ES-I3 (cell line): ENCODE results near the gene PPP4R4.
"Not testable (repeated sequence)": the region's sequence is repeated elsewhere in the genome, so short reads cannot be mapped to it uniquely, and the experiment has no call there.

ENCODE experiments used
- H3K36me3 ChIP-seq: 2 replicates; pipeline ENCODE4 v1.6.1; 2013; ENCODE audit warnings: mild to moderate bottlenecking, low read length, control low read depth, moderate library complexity; ENCODE audit not compliant: insufficient read depth
- H3K4me1 ChIP-seq: 2 replicates; pipeline ENCODE4 v1.6.1; 2013; ENCODE audit warnings: mild to moderate bottlenecking, control low read depth, low read length; ENCODE audit not compliant: insufficient read depth
- H3K9ac ChIP-seq: 2 replicates; pipeline ENCODE4 v1.6.1; 2013; ENCODE audit warnings: low read depth, mild to moderate bottlenecking, low read length, moderate library complexity
- H3K9me3 ChIP-seq: 2 replicates; pipeline ENCODE4 v1.6.1; 2013; ENCODE audit warnings: mild to moderate bottlenecking, low read length, moderate library complexity; ENCODE audit not compliant: control insufficient read depth, insufficient read depth

Gene PPP4R4

GRCh38 chr14:94176808-94177207, 2.7 kb downstream of the PPP4R4 start:
- Histone ChIP-seq H3K9me3 (no peaks in the 10 kb centered on the region), H3K36me3 (no peaks in the 10 kb centered on the region), H3K4me1 (peaks cover 5% of the 10 kb centered on the region; the same call in 1 of the 2 replicates), H3K9ac (no peak overlapping the region)

- Histone ChIP-seq H3K9ac (no peak overlapping the region), H3K9me3 (no peaks in the 10 kb centered on the region), H3K4me1 (peaks cover 5% of the 10 kb centered on the region; the same call in 1 of the 2 replicates), H3K36me3 (no peaks in the 10 kb centered on the region)
These were observed 3.7 kb downstream of the PPP4R4 start for GRCh38 chr14:94177806-94178205.

- Histone ChIP-seq H3K36me3 (no peaks in the 10 kb centered on the region), H3K9ac (no peak overlapping the region), H3K9me3 (no peaks in the 10 kb centered on the region), H3K4me1 (peaks cover 5% of the 10 kb centered on the region; the same call in 1 of the 2 replicates)
These were observed 5.1 kb downstream of the PPP4R4 start for GRCh38 chr14:94179244-94179643.

GRCh38 chr14:94180655-94181271, 6.6 kb downstream of the PPP4R4 start:
- no peaks in the 10 kb centered on the region for H3K36me3 ChIP-seq
- H3K9ac ChIP-seq = no peak overlapping the region
- no peaks in the 10 kb centered on the region for H3K9me3 ChIP-seq
- peaks cover 5% of the 10 kb centered on the region; the same call in 1 of the 2 replicates for H3K4me1 ChIP-seq

GRCh38 chr14:94181835-94182234, 7.7 kb downstream of the PPP4R4 start:
- Histone ChIP-seq H3K4me1 (no peaks in the 10 kb centered on the region; the same call in 1 of the 2 replicates), H3K36me3 (no peaks in the 10 kb centered on the region), H3K9ac (no peak overlapping the region), H3K9me3 (no peaks in the 10 kb centered on the region)

- no peak overlapping the region for H3K9ac ChIP-seq
- H3K36me3 ChIP-seq = no peaks in the 10 kb centered on the region
- H3K4me1 ChIP-seq = peaks cover 14% of the 10 kb centered on the region; the same call in 1 of the 2 replicates
- H3K9me3 ChIP-seq = no peaks in the 10 kb centered on the region
These were observed 18.4 kb downstream of the PPP4R4 start for GRCh38 chr14:94192536-94192935.

GRCh38 chr14:94193776-94194175, 19.7 kb downstream of the PPP4R4 start:
- Histone ChIP-seq H3K36me3 (no peaks in the 10 kb centered on the region), H3K9ac (no peak overlapping the region), H3K9me3 (no peaks in the 10 kb centered on the region), H3K4me1 (peaks cover 14% of the 10 kb centered on the region; the same call in 1 of the 2 replicates)

GRCh38 chr14:94196057-94196456, 21.9 kb downstream of the PPP4R4 start:
- Histone ChIP-seq H3K36me3 (no peaks in the 10 kb centered on the region), H3K9me3 (no peaks in the 10 kb centered on the region), H3K9ac (no peak overlapping the region), H3K4me1 (peaks cover 14% of the 10 kb centered on the region; the same call in 1 of the 2 replicates)

GRCh38 chr14:94203473-94204210, 29.5 kb downstream of the PPP4R4 start:
- Histone ChIP-seq H3K9ac (no peak overlapping the region), H3K36me3 (no peaks in the 10 kb centered on the region), H3K9me3 (no peaks in the 10 kb centered on the region)

GRCh38 chr14:94213021-94213420, 38.9 kb downstream of the PPP4R4 start:
- 0 out of 2 replicates have a peak, but pooled peaks cover 2% of the 10 kb centered on the region for H3K9me3 ChIP-seq
- H3K4me1 ChIP-seq = no peaks in the 10 kb centered on the region
- H3K9ac ChIP-seq = no peak overlapping the region
- H3K36me3 ChIP-seq = 0 out of 2 replicates have a peak, but pooled peaks cover 2% of the 10 kb centered on the region

More at GRCh38 chr14:94203473-94204210, 29.5 kb downstream of the PPP4R4 start:
- H3K4me1 ChIP-seq = no peaks in the 10 kb centered on the region

- H3K4me1 ChIP-seq = no peaks in the 10 kb centered on the region
- H3K9me3 ChIP-seq = 0 out of 2 replicates have a peak, but pooled peaks cover 2% of the 10 kb centered on the region
- H3K9ac ChIP-seq = no peak overlapping the region
- 0 out of 2 replicates have a peak, but pooled peaks cover 2% of the 10 kb centered on the region for H3K36me3 ChIP-seq
These were observed 39.6 kb downstream of the PPP4R4 start for GRCh38 chr14:94213741-94214140.

GRCh38 chr14:94217116-94217515, 43.0 kb downstream of the PPP4R4 start:
- H3K36me3 ChIP-seq = 0 out of 2 replicates have a peak, but pooled peaks cover 2% of the 10 kb centered on the region
- H3K4me1 ChIP-seq = no peaks in the 10 kb centered on the region
- H3K9me3 ChIP-seq = 0 out of 2 replicates have a peak, but pooled peaks cover 2% of the 10 kb centered on the region
- no peak overlapping the region for H3K9ac ChIP-seq

GRCh38 chr14:94218198-94218886, 44.2 kb downstream of the PPP4R4 start:
- H3K36me3 ChIP-seq, H3K9me3 ChIP-seq, H3K9ac ChIP-seq, H3K4me1 ChIP-seq: not testable (repeated sequence)

- Histone ChIP-seq H3K4me1 (no peaks in the 10 kb centered on the region), H3K9me3 (no peaks in the 10 kb centered on the region), H3K36me3 (no peaks in the 10 kb centered on the region), H3K9ac (no peak overlapping the region)
These were observed 49.9 kb downstream of the PPP4R4 start for GRCh38 chr14:94224040-94224439.
